ENCODE results near the gene LARP4.
"Not testable (repeated sequence)": the region's sequence is repeated elsewhere in the genome, so short reads cannot be mapped to it uniquely, and the experiment has no call there.

LARP4 gene

DNA sequence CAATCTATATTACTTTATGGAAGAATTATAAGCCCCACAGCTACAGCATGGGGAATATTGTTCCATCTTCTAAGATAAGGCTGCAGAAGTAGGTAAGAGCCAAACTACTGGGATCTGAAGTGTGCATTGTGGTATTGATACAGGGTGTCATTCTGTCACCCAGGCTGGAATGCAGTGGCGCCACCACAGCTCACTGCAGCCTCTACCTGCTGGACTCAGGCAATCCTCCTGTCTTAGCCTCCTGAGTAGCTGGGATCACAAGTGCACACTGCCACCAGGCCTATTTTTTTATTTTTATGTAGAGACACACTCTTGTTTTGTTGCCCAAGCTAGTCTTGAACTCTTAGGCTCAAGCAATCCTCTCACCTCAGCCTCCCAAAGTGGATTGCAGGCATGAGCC lies 82.8 kb downstream of the LARP4 start:
- no peak for DNase-seq

- no peak for DNase-seq
These were observed 88.1 kb downstream of the LARP4 start for GRCh38 chr12:50488801-50489200.

DNA sequence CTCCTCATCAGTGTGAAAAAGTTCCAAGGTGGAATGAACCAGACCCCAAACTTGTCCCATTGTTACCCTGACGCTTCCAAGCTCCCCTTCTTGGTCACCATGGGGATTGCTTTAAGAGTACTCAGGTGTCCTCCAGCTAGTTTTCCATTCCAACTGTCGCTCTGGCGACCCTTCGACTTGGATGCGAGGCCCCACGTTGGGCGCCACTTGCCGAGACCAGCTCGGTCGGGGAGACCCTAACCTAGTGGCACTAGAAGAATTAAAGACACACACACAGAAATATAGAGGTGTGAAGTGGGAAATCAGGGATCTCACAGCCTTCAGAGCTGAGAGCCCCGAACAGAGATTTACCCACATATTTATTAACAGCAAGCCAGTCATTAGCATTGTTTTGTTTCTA lies 97.4 kb downstream of the LARP4 start:
- DNase-seq = not testable (repeated sequence)

GRCh38 chr12:50504798-50505674 lies 104.4 kb downstream of the LARP4 start, which contains the start of gene DIP2B:
DIP2B (plus strand) TSS chr12:50504985; CDS start chr12:50505141, 156 bp downstream.
- DNase-seq = peak; percentile 89

DNA sequence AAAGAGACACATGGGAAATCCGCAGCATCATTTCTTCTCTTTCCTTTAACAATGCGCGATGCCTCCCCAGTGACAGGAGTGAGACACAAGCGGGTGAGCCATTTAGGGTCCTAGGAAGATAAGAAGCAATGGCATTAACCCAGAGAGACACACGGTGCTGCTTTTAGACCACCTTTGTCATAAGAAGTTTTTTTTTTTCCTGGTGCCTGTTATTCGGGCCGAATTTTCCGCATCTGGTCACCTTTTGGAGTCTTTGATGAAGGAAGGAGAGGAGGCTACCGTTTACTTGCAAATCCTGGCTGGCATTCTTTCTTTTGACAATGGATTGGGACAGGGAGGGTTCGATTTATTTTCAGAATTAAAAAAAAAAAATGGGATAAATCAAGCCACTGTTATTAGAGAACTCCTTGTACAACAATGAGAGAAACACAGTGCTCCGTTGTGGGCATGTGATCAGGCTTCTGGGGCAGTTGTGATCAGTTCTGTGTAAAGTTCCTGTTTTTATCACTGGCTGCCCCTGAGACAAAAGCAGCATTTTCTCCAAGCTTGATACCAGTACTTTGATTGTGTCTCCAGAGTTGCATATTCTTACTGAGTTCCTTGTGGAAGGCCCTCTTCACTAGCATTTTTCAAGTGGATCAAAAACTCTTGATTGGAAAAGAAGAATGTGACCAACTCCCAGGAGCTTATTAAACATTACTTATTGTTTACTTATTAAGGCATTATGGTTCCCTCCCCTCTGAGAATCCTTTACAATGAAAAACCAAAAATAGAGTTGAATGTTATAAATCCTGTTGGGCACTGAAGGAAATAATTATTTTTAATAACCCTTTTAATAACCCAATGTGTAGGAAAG lies 105.2 kb downstream of the LARP4 start:
- DNase-seq = peak; percentile 94

DNA sequence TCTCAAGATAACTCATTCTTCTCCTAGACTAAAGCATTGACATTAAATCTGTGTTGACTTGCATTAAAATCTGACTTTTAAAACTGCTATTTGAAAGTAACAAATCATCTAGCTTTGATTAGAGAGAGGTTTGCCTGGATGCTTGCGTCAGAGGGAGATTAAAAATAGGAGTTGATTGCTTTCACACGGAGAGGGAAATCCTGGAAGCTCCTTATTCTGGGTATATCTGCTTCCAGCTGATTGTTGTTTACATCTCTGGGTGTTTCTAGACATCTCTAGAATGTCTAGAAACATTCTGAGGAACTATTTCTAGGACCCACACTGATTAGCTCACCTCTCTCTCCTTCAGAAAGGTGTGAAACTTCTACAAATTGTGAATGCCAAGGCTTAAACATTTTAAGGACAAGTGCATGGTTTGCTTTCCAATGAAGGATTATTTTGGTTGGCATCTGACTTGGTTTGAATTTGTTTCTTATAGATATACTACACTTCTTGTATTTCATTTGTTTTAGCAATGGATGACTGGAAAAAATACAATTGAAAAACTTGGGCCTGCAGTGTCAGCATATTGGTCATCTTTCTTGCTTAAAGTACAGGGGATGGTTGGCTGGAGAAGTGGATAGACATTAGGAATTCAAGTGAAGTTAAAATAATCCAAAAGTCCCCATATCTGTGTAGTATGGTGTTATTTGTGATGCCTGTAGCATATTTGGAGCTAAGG lies 106.2 kb downstream of the LARP4 start:
- DNase-seq = peak; percentile 31

- DNase-seq = no peak
These were observed 106.8 kb downstream of the LARP4 start for GRCh38 chr12:50507474-50507838.

DNA sequence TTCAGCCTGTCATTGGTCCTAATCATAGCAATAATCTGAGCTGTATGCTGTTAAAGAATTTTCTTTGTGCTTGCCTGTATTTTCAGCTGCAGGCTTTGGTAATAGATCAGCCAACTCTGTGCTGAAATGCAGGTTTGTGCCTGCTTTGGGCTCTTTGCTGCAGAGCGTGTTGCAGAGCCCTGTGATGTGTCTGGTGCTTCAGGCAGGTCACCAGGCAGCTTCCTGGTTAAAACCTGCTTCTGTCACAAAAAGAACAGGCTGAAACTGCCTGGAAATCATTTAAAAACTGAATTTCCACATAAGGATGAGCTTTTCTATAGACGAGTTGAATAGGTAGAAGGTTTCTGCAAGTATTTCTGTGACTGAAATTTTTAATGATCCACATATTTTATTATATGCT lies 107.2 kb downstream of the LARP4 start:
- no peak for DNase-seq

- no peak for DNase-seq
These were observed 107.7 kb downstream of the LARP4 start for GRCh38 chr12:50508414-50508813.

DNA sequence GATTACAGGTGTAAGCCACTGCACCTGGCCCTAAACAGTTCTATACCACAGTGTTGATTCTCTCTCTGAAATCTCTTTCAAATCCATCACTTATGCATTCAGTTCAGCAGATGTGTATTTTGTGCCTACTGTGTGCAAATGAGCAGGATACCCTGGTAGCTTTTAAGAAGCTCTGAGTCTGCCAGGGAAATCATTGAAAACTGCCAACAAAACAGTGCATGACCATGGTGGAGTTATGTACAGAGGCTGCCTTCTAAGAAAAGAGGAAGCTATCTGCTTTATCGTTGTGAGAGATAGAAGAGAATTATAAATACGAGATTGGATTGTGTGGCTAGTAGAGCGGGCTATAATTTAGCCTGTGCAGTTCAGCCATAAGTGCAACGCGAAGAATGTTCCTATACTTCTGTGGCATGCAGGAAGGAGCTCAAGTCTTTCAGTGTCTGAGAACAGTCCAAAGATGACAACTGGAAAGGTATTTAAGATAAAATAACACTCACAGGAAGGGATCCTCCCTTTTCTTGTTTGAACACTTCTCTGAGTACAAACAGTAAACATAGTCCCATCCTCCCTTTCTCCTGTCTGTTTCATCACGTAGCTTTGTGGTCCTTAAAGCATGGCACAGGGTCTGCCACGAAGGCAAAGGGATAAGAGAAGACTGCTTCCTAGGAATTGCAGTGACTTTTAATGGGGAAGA lies 108.4 kb downstream of the LARP4 start:
- DNase-seq = no peak

- DNase-seq = no peak
These were observed 114.0 kb downstream of the LARP4 start for GRCh38 chr12:50514526-50515276.

DNA sequence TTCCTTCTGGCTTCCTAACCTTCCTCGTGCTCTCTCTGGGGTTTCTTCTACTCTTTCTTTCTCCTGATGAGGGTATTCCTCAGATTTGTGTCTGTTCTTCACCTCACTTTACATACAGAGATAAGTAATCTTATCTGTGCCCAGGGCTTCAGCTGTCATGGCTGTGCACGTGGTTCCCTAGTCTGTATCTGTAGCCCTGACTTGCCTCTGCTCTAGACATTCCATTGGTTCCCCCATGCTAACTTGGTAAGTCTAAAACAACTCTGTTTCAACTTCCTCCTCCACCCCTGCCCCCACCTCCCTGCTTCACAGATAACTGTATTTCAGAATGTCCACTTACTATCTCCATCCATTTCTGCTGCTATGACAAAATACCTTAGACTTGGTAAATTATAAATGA lies 114.9 kb downstream of the LARP4 start:
- no peak for DNase-seq

DNA sequence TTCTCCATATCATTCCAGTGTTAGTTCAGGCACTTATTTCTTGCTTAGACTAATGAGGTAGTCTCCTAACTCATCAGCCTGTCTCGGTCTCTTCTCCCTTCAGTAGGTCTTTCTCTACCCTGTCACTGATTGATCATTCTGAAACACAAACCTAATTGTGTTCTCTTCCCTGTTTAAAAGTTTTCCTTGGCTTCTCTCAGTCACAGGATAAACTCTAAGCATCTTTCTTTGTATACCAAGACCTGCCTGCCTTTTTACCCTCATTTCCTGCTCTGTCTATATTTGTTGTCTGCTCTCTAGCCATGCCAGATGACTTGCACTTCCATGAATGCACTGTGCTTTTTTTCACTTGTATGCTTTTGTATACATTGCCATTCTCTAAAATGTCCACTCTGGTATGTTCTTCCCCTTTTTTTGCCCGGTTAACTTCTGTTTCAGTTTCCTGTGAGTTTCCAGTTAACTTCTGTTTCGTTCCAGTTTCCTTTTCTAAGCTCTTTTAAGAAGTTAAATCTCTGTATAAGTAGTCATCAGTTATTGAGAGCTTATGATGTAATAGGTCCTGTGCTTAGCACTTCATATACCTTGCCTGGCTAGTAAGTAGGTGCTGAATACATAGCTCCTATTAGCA lies 116.8 kb downstream of the LARP4 start:
- peak; percentile 23 for DNase-seq

DNA sequence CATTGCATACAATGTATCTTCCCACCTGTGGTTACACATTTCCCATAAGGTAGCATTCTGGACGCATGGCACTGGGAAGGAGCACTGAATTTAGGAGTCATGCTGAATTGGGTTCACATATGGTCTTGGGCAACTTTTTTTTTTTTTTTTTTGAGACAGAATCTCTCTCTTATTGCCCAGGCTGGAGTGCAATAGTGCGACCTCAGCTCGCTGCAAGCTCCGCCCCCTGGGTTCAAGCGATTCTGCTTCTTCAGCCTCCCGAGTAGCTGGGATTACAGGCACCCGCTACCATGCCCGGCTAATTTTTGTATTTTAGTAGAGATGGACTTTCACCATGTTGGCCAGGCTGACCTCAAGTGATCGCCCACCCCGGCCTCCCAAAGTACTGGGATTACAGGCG lies 117.4 kb downstream of the LARP4 start:
- DNase-seq = no peak

DNA sequence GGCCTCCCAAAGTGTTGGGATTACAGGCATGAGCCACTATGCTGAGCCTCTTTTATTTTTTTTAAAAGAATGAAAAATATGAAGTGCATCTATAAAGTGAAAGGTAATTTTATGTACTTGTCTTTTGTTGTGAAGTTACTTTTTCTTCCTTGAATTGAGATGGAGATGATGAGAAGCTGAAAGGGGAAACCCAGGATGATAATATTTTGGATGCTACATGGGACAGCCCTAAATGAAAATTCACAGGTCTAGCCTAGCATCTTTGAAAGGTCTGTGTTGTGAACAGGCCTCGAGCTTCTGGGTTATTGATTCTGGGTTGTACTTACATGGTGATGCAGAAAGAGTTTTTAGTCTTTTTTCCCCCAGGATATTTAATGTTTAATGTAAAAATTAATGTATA lies 118.7 kb downstream of the LARP4 start:
- DNase-seq = no peak

GRCh38 chr12:50520416-50521207 lies 119.9 kb downstream of the LARP4 start:
- DNase-seq = peak; percentile 31

GRCh38 chr12:50521781-50522180 lies 121.1 kb downstream of the LARP4 start:
- not testable (repeated sequence) for DNase-seq

DNA sequence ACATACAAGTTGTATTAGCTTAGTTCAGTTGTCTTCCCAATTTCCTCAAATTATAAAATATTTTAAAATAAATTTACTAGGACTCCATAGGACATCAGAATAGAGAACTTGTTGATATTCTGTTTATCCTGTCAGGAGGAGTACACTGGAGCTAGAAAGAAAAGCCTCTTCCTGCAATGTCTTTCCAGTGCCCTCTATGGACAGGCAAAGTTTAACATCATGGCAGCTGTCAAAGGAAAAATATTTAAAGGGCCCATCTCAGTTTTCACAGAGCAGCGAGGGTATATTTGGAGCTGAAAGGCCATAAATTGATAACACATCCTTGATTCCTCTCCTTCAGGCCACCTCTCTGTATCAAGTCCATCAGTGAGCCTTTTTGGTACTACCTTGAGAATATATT lies 123.1 kb downstream of the LARP4 start:
- DNase-seq = no peak

DNA sequence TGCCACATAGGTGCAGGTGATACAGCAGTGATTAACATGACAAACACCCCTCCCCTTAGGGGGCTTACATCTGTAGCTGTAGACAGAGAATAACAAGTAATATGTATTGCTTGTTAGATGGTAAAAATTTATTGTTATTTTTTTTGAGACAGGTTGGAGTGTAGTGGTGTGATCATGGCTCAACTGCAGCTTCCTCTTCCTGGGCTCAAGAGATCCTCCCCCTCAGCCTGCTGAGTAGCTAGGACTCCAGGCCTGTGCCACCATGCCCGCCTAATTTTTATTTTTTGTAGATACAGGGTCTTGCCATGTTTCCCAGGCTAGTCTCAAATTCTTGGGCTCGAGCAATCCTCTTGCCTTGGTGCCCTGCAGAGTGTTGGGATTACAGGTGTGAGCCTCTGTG lies 123.9 kb downstream of the LARP4 start:
- DNase-seq = no peak

DNA sequence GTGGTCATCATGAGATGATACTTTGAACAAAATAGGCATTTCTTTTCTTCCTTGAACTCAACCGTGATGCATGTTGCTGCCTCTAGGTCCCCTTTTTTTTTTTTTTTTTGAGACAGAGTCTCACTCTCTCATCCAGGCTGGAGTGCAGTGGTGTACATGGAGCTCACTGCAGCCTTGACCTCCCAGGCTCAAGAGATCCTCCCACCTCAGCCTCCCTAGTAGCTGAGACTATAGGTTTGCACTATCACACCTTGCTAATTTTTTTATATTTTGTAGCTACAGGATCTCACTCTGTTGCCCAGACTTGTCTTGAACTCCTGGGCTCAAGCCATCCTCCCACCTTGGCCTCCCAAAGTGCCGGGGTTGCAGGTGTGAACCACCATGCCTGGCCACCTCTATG lies 124.7 kb downstream of the LARP4 start:
- no peak for DNase-seq

DNA sequence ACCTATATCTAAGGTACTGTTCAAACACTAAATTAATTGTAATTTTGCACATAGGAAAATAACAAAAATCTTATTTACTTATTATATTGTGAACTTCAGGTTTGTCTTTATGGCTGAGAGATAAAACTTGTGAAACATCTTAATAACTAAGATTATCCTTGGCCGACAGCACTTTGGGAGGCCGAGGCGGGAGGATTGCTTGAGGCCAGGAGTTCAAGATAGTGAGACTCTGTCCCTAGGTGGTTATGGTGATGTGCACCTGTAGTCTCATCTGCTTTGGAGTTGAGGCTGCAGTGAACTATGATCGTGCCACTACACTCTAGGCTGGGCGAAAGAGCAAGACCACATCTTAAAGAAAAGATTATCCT lies 126.7 kb downstream of the LARP4 start:
- no peak for DNase-seq
